CD1c-positive myeloid dendritic cell (primary cell): Measurements from ENCODE around the gene CFAP300.

ENCODE experiments used
- DNase-seq: peaks from one replicate; pipeline ENCODE4 v3.0.0-alpha.2; 2016; ENCODE audit errors: extremely low spot score

The CFAP300 gene

GRCh38 chr11:102073253-102073652 is 26.0 kb downstream of the CFAP300 start:
- no peak for DNase-seq

GRCh38 chr11:102079625-102080024 is 32.4 kb downstream of the CFAP300 start:
- no peak for DNase-seq

GRCh38 chr11:102081313-102081712 is 34.1 kb downstream of the CFAP300 start:
- DNase-seq = no peak

GRCh38 chr11:102085864-102086551 is 38.8 kb downstream of the CFAP300 start:
- no peak for DNase-seq

DNA sequence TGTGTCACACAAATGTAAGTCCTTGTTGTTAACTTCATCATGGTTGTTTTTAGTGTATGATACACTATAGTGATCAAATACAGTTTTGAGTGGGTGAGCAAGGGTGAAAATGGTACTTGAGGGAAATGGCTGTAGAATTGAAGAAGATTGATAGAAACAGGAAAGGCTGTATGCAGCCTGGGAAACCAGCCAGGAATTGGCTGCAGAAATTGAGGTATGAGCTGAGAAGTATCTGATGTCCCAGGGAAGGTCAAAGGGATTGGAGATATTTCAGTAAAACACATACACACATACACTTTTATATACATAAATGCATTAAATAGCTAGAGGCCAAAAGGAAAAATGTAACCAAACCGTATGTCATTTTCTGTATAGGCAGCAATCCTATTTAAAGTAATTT is 49.9 kb downstream of the CFAP300 start:
- no peak for DNase-seq

DNA sequence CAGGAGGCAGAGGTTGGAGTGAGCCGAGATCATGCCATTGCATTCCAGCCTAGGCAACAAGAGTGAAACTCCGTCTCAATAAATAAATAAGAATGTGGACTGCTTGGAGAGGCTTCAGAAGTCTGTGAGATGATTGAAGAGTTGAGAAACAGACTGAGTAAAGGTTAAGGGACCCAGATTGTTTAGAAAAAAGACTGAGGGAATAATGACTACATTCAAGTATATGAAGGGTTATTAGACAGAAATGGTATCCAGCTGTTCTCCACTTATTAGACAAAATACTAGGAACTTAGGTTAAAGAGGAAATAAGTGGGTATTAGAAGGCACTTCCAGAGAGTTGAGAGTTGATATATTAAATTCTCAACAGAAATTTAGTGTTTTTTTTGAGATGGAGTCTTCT is 52.5 kb downstream of the CFAP300 start:
- DNase-seq = no peak

- no peak for DNase-seq
Measured at GRCh38 chr11:102108734-102109440, 61.6 kb downstream of the CFAP300 start.

- peak; percentile 78 for DNase-seq
Measured at GRCh38 chr11:102109896-102110760, 62.9 kb downstream of the CFAP300 start, which contains the start of gene YAP1. YAP1 (plus strand) TSS chr11:102110447; CDS start chr11:102110849, 402 bp downstream.

DNA sequence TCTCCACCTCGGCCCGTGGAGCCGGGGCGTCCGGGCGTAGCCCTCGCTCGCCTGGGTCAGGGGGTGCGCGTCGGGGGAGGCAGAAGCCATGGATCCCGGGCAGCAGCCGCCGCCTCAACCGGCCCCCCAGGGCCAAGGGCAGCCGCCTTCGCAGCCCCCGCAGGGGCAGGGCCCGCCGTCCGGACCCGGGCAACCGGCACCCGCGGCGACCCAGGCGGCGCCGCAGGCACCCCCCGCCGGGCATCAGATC is 63.4 kb downstream of the CFAP300 start:
- DNase-seq = no peak

- no peak for DNase-seq
Measured at GRCh38 chr11:102111011-102111786, 64.0 kb downstream of the CFAP300 start.

GRCh38 chr11:102111787-102112508 is 64.7 kb downstream of the CFAP300 start:
- peak; percentile 24 for DNase-seq

GRCh38 chr11:102112509-102112821 is 65.2 kb downstream of the CFAP300 start:
- no peak for DNase-seq

- no peak for DNase-seq
Measured at GRCh38 chr11:102114032-102114431, 66.8 kb downstream of the CFAP300 start.

DNA sequence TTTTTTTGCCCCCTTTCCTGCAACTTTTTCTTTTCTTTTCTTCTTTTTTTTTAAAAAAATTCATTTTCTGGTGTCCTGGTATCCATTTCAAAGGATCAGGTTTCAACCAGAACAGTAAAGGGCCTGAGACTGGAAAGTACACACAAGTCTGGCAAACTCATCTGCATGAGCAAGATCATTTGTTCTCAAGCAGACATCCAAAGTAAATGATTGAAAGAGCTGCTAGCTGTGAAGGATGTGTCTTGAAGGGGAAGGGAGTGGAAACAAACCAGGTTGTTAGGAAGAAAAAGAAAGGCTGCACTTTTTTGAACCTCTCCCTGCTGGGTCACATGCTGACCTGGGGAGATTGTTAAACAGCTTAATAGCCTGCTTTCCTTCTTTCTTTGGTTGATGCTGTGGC is 68.3 kb downstream of the CFAP300 start:
- no peak for DNase-seq

DNA sequence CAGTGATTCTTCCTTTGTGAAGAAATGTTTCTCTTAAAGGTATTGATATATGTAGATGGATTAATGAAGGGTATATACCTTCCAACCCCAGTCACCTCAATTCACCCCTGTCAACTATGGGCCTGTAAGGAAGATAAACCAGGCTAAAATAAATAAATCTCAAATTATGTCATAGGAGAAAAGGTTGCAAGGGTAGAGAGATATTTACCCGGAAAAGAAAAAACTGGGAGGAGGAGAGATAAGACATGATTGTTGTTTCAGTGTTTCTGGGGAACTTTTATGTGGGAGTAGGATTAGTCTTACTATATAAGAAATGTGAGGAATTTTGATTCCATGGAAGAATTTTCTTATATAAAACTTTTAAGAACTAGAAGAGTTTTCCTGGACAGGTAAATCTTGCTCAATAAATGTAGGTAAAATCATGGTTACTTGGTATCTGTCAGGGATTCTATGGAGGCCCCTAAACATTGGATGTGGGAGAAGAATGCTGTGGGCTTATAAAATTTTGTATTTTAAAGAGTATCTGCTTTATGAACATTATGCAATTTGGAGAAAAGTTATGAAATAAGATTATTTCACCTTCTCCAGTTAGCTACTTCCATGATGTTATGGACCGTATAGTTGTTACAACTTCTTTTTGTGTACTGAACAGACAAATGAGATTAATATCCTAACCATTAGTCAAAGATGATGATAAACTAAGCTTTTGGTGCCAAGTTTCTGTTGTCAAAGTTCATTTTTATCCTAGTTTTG is 69.4 kb downstream of the CFAP300 start:
- DNase-seq = no peak

DNA sequence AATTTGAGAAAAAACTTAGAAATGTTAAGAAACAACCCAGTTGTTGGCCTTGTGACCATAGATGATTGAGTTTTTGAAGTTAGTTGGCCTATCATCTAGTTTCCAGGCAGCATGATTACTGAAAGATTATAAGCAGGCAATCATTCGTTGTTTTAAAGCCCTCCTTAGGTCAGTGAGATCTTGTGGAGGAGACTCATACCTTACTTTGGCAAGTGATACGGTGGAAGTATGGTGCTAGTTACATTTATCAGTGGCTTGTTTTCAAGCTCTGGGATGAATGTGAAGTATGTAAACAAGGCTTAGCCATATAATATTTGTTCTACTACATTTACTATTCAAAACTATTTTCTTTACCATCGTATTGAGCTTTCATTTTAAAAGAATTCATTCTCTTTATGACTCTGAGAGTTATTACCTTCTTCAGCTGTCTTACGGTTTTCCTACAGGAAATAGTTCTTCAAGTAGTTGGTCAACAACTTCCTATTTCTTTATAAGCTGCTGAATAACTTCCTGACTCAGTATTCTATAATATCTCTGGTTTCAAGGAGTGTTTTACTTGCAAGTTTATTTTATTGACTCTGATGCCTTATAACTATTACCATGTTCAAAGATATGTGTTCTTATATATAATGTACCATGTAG is 70.4 kb downstream of the CFAP300 start:
- DNase-seq = no peak

DNA sequence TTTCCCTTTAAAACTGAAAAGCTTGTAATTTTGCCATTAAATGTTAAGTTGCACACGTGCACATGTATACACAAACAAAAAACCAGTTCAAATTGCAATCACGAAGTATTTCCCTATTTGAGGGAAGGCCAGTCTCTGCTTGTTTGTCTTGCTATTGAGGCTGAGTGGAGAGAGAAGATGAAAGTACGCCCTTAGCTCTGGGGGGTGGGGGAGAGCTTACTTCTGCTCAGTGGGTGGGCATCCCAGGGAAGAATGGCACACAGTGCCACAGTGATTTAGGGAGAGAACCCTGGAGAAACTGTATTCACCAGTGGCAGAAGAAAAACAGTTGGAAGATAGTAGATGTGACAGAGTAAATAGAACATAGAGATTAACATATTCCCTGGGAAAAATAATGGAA is 71.7 kb downstream of the CFAP300 start:
- no peak for DNase-seq

GRCh38 chr11:102119997-102120396 is 72.8 kb downstream of the CFAP300 start:
- no peak for DNase-seq

DNA sequence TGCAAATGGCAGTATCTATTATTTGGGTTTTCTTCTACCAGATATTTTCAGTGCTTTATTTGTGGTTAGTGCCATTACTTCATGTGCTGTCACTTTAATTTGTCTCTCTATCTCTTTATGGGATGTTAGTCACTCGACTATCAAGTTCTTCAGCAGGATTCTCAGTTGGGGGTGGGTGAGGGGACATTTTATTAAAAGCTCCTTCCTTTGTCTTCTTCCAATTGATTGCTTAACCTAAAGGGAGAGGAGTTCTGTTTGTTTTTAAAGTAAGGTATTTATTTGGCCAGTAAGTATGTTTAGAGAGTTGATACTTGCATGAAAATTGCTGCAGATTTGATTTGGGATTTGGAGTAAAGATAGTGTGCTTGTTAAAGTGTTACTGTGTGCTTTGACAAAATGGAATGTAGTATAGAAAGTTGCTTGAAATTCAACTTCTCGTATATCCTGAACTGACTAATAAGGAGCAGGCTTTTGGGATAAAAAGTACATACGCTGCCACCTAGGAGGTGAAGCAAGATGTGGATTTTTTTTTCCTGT is 73.3 kb downstream of the CFAP300 start:
- DNase-seq = no peak

GRCh38 chr11:102121329-102121728 is 74.1 kb downstream of the CFAP300 start:
- no peak for DNase-seq
